ENCODE measurements around the gene SAFB. TPM values are rescaled to one million over a fixed set of nuclear protein-coding genes. Genes with fewer than 3 reads are reported as not detected.
A peak's percentile ranks its signal among the peaks of the same experiment; 100 is the strongest.

Gene SAFB
- total RNA-seq, 4 donors from 2014 or later, result 90.5 to 368 (median 185) TPM

GRCh38 chr19:5621311-5621944 is 1.5 kb upstream of the SAFB start:
- peaks cover 28 to 60% (median 45%) of the 10 kb centered on the region in 4 donors for H3K4me1 ChIP-seq
- peak; percentile 18 for DNase-seq
- TF ChIP-seq POLR2AphosphoS5 (IDR thresholded peaks at IDR 0.05) (peak in 1 of 3 donors; percentile 23), EP300 (IDR thresholded peaks at IDR 0.05; ENCODE audit: low read depth) (no peak)
- H3K27ac ChIP-seq, result peak overlapping the region; percentile 95 to 100 (median 99)
- no peaks in the 10 kb centered on the region for H3K9me3 ChIP-seq
- WGBS, 2 donors (ENCODE audit: low coverage in 1 of 2), result 22% methylated on average over 12 of the region's 14 CpGs; no CpG with 5 or more reads in 1 of the 2 donors
- peaks cover 0 to 16% (median 2%) of the 10 kb centered on the region in 4 donors for H3K36me3 ChIP-seq
- H3K4me3 ChIP-seq, result peak overlapping the region; percentile 87 to 99 (median 98)
- in situ Hi-C loops (cut with MboI; ENCODE audit: low pct_ligation_motif_present in 1 of 4, low pct_unique_long_range_greater_than_20kb in 1 of 4, low sequenced_read_pairs in 3 of 4) (no loop called here), intact Hi-C loops (cut with DNase I; ENCODE audit: low total_unique reads) (no loop called here)
- no peaks in the 10 kb centered on the region for H3K27me3 ChIP-seq

- intact Hi-C loops (cut with DNase I; ENCODE audit: low total_unique reads) (no loop called here), in situ Hi-C loops (cut with MboI; ENCODE audit: low pct_ligation_motif_present in 1 of 4, low pct_unique_long_range_greater_than_20kb in 1 of 4, low sequenced_read_pairs in 3 of 4) (no loop called here)
- TF ChIP-seq POLR2A (IDR thresholded peaks at IDR 0.05), result no peak
- Histone ChIP-seq H3K9me3 (no peaks in the 10 kb centered on the region), H3K36me3 (peaks cover 0 to 21% (median 5%) of the 10 kb centered on the region in 4 donors), H3K4me1 (peaks cover 29 to 65% (median 48%) of the 10 kb centered on the region in 4 donors), H3K27ac (peak overlapping the region; percentile 95 to 100 (median 99)), H3K4me3 (peak overlapping the region; percentile 87 to 99 (median 98)), H3K27me3 (no peaks in the 10 kb centered on the region)
- DNase-seq, result peak; percentile 32
- 1% methylated on average over 35 of the region's 35 CpGs; no CpG with 5 or more reads in 1 of the 2 donors for WGBS, 2 donors (ENCODE audit: low coverage in 1 of 2)
These were observed 878 bp upstream of the SAFB start for GRCh38 chr19:5621945-5622464.

- Histone ChIP-seq H3K36me3 (peaks cover 0 to 33% (median 9%) of the 10 kb centered on the region in 4 donors), H3K4me1 (peaks cover 36 to 78% (median 59%) of the 10 kb centered on the region in 4 donors)
- peak; percentile 21 for DNase-seq
These were observed 624 bp downstream of the SAFB start for GRCh38 chr19:5623397-5624017.

DNA sequence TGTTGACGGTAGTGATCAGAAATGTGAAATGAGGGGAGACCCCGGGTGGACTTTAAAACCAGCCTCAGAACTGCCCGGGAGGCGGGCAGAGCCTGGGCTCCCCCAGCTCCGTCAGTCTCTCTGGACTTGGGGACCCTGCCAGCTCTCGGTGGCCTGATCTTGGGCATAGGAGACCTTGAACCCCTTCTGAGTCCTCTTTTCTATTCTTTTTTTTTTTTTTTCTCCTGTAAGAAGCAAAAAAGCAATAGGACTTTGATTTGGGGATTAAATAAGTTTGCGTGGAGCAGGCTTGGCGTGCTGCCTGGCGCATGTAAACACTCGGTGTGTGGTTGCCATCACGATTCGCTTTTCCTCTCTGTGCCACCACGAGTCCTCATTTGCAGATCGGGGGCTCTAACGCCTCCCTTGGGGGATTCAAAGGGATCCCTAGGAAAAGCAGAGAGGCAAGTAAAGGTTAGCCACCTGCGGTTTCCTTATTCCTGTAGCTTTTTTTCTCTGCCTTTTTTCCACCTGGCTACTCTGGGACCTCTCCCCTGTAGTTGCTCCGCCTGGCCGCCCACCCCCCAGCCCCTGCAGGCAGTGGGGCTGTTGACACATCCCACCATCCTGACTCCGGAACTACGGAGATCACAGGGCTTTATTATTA is 1.3 kb downstream of the SAFB start:
- no peak for TF ChIP-seq CTCF (IDR thresholded peaks at IDR 0.05)
- no peak for TF ChIP-seq EP300 (IDR thresholded peaks at IDR 0.05; ENCODE audit: low read depth)
- TF ChIP-seq POLR2AphosphoS5 (IDR thresholded peaks at IDR 0.05), result no peak
- no peak for TF ChIP-seq POLR2A (IDR thresholded peaks at IDR 0.05)
- Histone ChIP-seq H3K4me3 (peak overlapping the region; percentile 87 to 99 (median 94)), H3K27ac (peak overlapping the region; percentile 95 to 100 (median 99)), H3K36me3 (peaks cover 0 to 40% (median 8%) of the 10 kb centered on the region in 4 donors), H3K27me3 (no peaks in the 10 kb centered on the region), H3K4me1 (peaks cover 34 to 78% (median 61%) of the 10 kb centered on the region in 4 donors), H3K9me3 (no peaks in the 10 kb centered on the region)
- DNase-seq, result peak; percentile 44
- intact Hi-C loops (cut with DNase I; ENCODE audit: low total_unique reads), result no loop called here
- WGBS, 2 donors (ENCODE audit: low coverage in 1 of 2), result 0 to 1% methylated on average over 2 to 20 of the region's 20 CpGs
- in situ Hi-C loops (cut with MboI; ENCODE audit: low pct_ligation_motif_present in 1 of 4, low pct_unique_long_range_greater_than_20kb in 1 of 4, low sequenced_read_pairs in 3 of 4), result no loop called here

More at GRCh38 chr19:5623397-5624017, 624 bp downstream of the SAFB start:
- intact Hi-C loops (cut with DNase I; ENCODE audit: low total_unique reads), result no loop called here
- peak overlapping the region; percentile 87 to 99 (median 94) for H3K4me3 ChIP-seq
- no peaks in the 10 kb centered on the region for H3K9me3 ChIP-seq
- H3K27me3 ChIP-seq, result no peaks in the 10 kb centered on the region
- in situ Hi-C loops (cut with MboI; ENCODE audit: low pct_ligation_motif_present in 1 of 4, low pct_unique_long_range_greater_than_20kb in 1 of 4, low sequenced_read_pairs in 3 of 4), result no loop called here
- peak overlapping the region; percentile 95 to 100 (median 99) for H3K27ac ChIP-seq
- WGBS, 2 donors (ENCODE audit: low coverage in 1 of 2), result 0% methylated on average over 8 to 48 of the region's 50 CpGs
- TF ChIP-seq POLR2A (IDR thresholded peaks at IDR 0.05) (no peak), CTCF (IDR thresholded peaks at IDR 0.05) (no peak), POLR2AphosphoS5 (IDR thresholded peaks at IDR 0.05) (no peak), EP300 (IDR thresholded peaks at IDR 0.05; ENCODE audit: low read depth) (no peak)

All from transverse colon (tissue), 4 donors.